ENCODE data around the gene TSPAN16.

- TF ChIP-seq POLR2A (IDR thresholded peaks at IDR 0.05) = no peak
- TF ChIP-seq, protein P1, sequence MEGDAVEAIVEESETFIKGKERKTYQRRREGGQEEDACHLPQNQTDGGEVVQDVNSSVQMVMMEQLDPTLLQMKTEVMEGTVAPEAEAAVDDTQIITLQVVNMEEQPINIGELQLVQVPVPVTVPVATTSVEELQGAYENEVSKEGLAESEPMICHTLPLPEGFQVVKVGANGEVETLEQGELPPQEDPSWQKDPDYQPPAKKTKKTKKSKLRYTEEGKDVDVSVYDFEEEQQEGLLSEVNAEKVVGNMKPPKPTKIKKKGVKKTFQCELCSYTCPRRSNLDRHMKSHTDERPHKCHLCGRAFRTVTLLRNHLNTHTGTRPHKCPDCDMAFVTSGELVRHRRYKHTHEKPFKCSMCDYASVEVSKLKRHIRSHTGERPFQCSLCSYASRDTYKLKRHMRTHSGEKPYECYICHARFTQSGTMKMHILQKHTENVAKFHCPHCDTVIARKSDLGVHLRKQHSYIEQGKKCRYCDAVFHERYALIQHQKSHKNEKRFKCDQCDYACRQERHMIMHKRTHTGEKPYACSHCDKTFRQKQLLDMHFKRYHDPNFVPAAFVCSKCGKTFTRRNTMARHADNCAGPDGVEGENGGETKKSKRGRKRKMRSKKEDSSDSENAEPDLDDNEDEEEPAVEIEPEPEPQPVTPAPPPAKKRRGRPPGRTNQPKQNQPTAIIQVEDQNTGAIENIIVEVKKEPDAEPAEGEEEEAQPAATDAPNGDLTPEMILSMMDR (IDR thresholded peaks at IDR 0.05) = no peak
Measured at GRCh38 chr19:11251217-11251616, 44.7 kb upstream of the TSPAN16 start.
